ENCODE measurements around the gene PYCR2. TPM values are rescaled to one million over a fixed set of nuclear protein-coding genes. Genes with fewer than 3 reads are reported as not detected.
A peak's percentile ranks its signal among the peaks of the same experiment; 100 is the strongest.

Gene PYCR2
- total RNA-seq, 1 donor from 2014 or later = 19.5 TPM

- DNase-seq (ENCODE audit: low read depth) (peak; percentile 91), FAIRE-seq (no peak)
- no peak overlapping the region for H3K4me3 ChIP-seq (ENCODE audit: low read depth, low read length)
- peak; percentile 6 for TF ChIP-seq CTCF (IDR thresholded peaks at IDR 0.05; ENCODE audit: insufficient read depth, low read length, severe bottlenecking)
- H3K36me3 ChIP-seq (ENCODE audit: control insufficient read depth, insufficient read depth, low read length) = no peaks in the 10 kb centered on the region
- no peaks in the 10 kb centered on the region for H3K27me3 ChIP-seq (ENCODE audit: control insufficient read depth, insufficient read depth, low read length)
These were observed 27.0 kb downstream of the PYCR2 start for GRCh38 chr1:225896937-225897549.

- no peak for FAIRE-seq
- no peak for TF ChIP-seq CTCF (IDR thresholded peaks at IDR 0.05; ENCODE audit: insufficient read depth, low read length, severe bottlenecking)
- no peak for DNase-seq (ENCODE audit: low read depth)
- H3K27me3 ChIP-seq (ENCODE audit: control insufficient read depth, insufficient read depth, low read length) = no peaks in the 10 kb centered on the region
- H3K36me3 ChIP-seq (ENCODE audit: control insufficient read depth, insufficient read depth, low read length) = no peaks in the 10 kb centered on the region
- no peak overlapping the region for H3K4me3 ChIP-seq (ENCODE audit: low read depth, low read length)
These were observed 27.6 kb downstream of the PYCR2 start for GRCh38 chr1:225896494-225896893.

GRCh38 chr1:225892307-225892706, 31.7 kb downstream of the PYCR2 start:
- TF ChIP-seq CTCF (IDR thresholded peaks at IDR 0.05; ENCODE audit: insufficient read depth, low read length, severe bottlenecking) = no peak
- Histone ChIP-seq H3K36me3 (ENCODE audit: control insufficient read depth, insufficient read depth, low read length) (no peaks in the 10 kb centered on the region), H3K27me3 (ENCODE audit: control insufficient read depth, insufficient read depth, low read length) (peaks cover 5% of the 10 kb centered on the region), H3K4me3 (ENCODE audit: low read depth, low read length) (no peak overlapping the region)
- DNase-seq (ENCODE audit: low read depth) = no peak
- FAIRE-seq = no peak

GRCh38 chr1:225891229-225891972, 32.6 kb downstream of the PYCR2 start:
- Histone ChIP-seq H3K36me3 (ENCODE audit: control insufficient read depth, insufficient read depth, low read length) (no peaks in the 10 kb centered on the region), H3K4me3 (ENCODE audit: low read depth, low read length) (no peak overlapping the region), H3K27me3 (ENCODE audit: control insufficient read depth, insufficient read depth, low read length) (peaks cover 5% of the 10 kb centered on the region)
- TF ChIP-seq CTCF (IDR thresholded peaks at IDR 0.05; ENCODE audit: insufficient read depth, low read length, severe bottlenecking) = no peak
- DNase-seq (ENCODE audit: low read depth) (no peak), FAIRE-seq (no peak)

- no peak for TF ChIP-seq CTCF (IDR thresholded peaks at IDR 0.05; ENCODE audit: insufficient read depth, low read length, severe bottlenecking)
- Histone ChIP-seq H3K4me3 (ENCODE audit: low read depth, low read length) (no peak overlapping the region), H3K36me3 (ENCODE audit: control insufficient read depth, insufficient read depth, low read length) (no peaks in the 10 kb centered on the region), H3K27me3 (ENCODE audit: control insufficient read depth, insufficient read depth, low read length) (peaks cover 5% of the 10 kb centered on the region)
- DNase-seq (ENCODE audit: low read depth) (no peak), FAIRE-seq (no peak)
These were observed 33.5 kb downstream of the PYCR2 start for GRCh38 chr1:225890346-225891228.
